B cell (primary cell): ENCODE data around the gene ICA1. TPM values are rescaled to one million over a fixed set of nuclear protein-coding genes. Genes with fewer than 3 reads are reported as not detected.

Source experiments
- ATAC-seq: fragments of 200-7000 bp; cut with Tn5 transposase; one replicate; pipeline ENCODE4 v1.10.0; 2021; ENCODE audit warnings: low read depth, mild to moderate bottlenecking, moderate number of reproducible peaks, moderate library complexity
- CTCF ChIA-PET: fragments of 350-600 bp; sonication (Branson Sonifier 250); formaldehyde crosslinking; loops from one replicate; lab custom pipeline; 2021; ENCODE audit warnings: antibody characterized with exemption, inconsistent platforms; lab: Charles Lee
- POLR2A ChIA-PET: fragments of 350-600 bp; sonication (Branson Sonifier 250); formaldehyde crosslinking; loops from one replicate; lab custom pipeline; 2021; ENCODE audit warnings: antibody characterized with exemption; lab: Charles Lee
- DNase-seq: peaks from one replicate; pipeline ENCODE4 v3.0.0; 2013
- H2AFZ ChIP-seq: 2 replicates; pipeline ENCODE4 v1.6.1; 2012; ENCODE audit warnings: mild to moderate bottlenecking, low read depth, low read length; ENCODE audit not compliant: insufficient read depth, poor library complexity, severe bottlenecking
- H3K27ac ChIP-seq, 2 donors: 1 replicate in 1 of 2; 2 replicates in 1 of 2; pipeline ENCODE4 v1.5.1; 2012 to 2013; ENCODE audit warnings: low read length in 2 of 2, mild to moderate bottlenecking in 2 of 2, moderate library complexity in 1 of 2
- H3K27me3 ChIP-seq, 4 experiments: fragments of 200-600 bp in 1 of 4; sonication (generic) in 1 of 4; replicated peaks in 1 of 4; 1 replicate in 2 of 4; 2 replicates in 2 of 4; pipeline versions ENCODE4 v1.6.1 to v1.7.0; 2013 to 2016; ENCODE audit warnings: low read length in 3 of 4, mild to moderate bottlenecking in 2 of 4, mixed read lengths in 1 of 4, moderate library complexity in 1 of 4; ENCODE audit not compliant: insufficient read depth in 4 of 4, control insufficient read depth in 3 of 4; ENCODE audit errors: control extremely low read depth in 1 of 4
- H3K36me3 ChIP-seq, 2 experiments: replicated peaks in 1 of 2; 1 replicate in 1 of 2; 2 replicates in 1 of 2; pipeline versions ENCODE4 v1.6.1 to v1.7.1; 2013; ENCODE audit warnings: low read length in 1 of 2; ENCODE audit not compliant: insufficient read depth in 2 of 2, control insufficient read depth in 1 of 2; ENCODE audit errors: control extremely low read depth in 1 of 2, extremely low read depth in 1 of 2
- H3K4me1 ChIP-seq, 2 donors: fragments of 200-600 bp in 1 of 2; sonication (generic) in 1 of 2; 1 replicate in 1 of 2; 2 replicates in 1 of 2; pipeline versions ENCODE4 v1.5.1 to v1.6.1; 2013 to 2017; ENCODE audit warnings: low read length in 2 of 2; ENCODE audit not compliant: control insufficient read depth in 2 of 2, insufficient read depth in 2 of 2
- H3K4me2 ChIP-seq: replicated peaks from 2 replicates; pipeline ENCODE3; 2012; ENCODE audit warnings: mild to moderate bottlenecking, low read depth, low read length; ENCODE audit not compliant: poor library complexity, severe bottlenecking
- H3K4me3 ChIP-seq, 5 experiments: fragments of 200-600 bp in 1 of 5; sonication (generic) in 1 of 5; 1 replicate in 3 of 5; 2 replicates in 2 of 5; pipeline versions ENCODE4 v1.5.1 to v1.7.0; 2011 to 2016; ENCODE audit warnings: low read length in 4 of 5, mild to moderate bottlenecking in 4 of 5, low read depth in 2 of 5, control low read depth in 1 of 5, moderate library complexity in 1 of 5; ENCODE audit not compliant: insufficient read depth in 1 of 5; ENCODE audit errors: control extremely low read depth in 1 of 5, extremely low read depth in 1 of 5
- H3K79me2 ChIP-seq: fragments of 200-600 bp; sonication (generic); one replicate; pipeline ENCODE4 v1.6.0; 2016; ENCODE audit warnings: low read length; ENCODE audit not compliant: control insufficient read depth, insufficient read depth
- H3K9ac ChIP-seq: fragments of 200-600 bp; sonication (generic); 2 replicates; pipeline ENCODE4 v1.6.1; 2017; ENCODE audit warnings: mild to moderate bottlenecking, low read length, moderate library complexity
- H3K9me3 ChIP-seq, 3 donors: one replicate each; pipeline versions ENCODE4 v1.6.1 to v1.7.1; 2013; ENCODE audit warnings: low read length in 2 of 3; ENCODE audit not compliant: control insufficient read depth in 2 of 3, insufficient read depth in 1 of 3; ENCODE audit errors: control extremely low read depth in 1 of 3
- H4K20me1 ChIP-seq: 2 replicates; pipeline ENCODE4 v1.6.0; 2012; ENCODE audit warnings: mild to moderate bottlenecking, low read length; ENCODE audit not compliant: insufficient read depth, control insufficient read depth, poor library complexity, severe bottlenecking
- H3K27ac Mint-ChIP-seq: one replicate; pipeline ENCODE4 v1.8.0; 2021; ENCODE audit warnings: mixed read lengths
- H3K27me3 Mint-ChIP-seq: one replicate; pipeline ENCODE4 v1.8.0; 2021; ENCODE audit warnings: mixed read lengths
- H3K4me1 Mint-ChIP-seq: one replicate; pipeline ENCODE4 v1.8.0; 2021; ENCODE audit warnings: mixed read lengths
- H3K4me3 Mint-ChIP-seq: one replicate; pipeline ENCODE4 v1.8.0; 2021; ENCODE audit warnings: mixed read lengths
- H3K9me3 Mint-ChIP-seq: one replicate; pipeline ENCODE4 v1.8.0; 2022; ENCODE audit warnings: mixed read lengths; ENCODE audit not compliant: insufficient read depth
- CTCF ChIP-seq: fragments of 200-600 bp; IDR thresholded peaks from one replicate; pipeline ENCODE4 v1.8.0; 2022; ENCODE audit warnings: antibody characterized with exemption, mild to moderate bottlenecking
- EZH2 ChIP-seq: IDR thresholded peaks from 2 replicates; pipeline ENCODE4 v1.6.1; 2012; ENCODE audit warnings: borderline replicate concordance, low read depth, mild to moderate bottlenecking, moderate library complexity, low read length; ENCODE audit not compliant: insufficient read depth, poor library complexity, severe bottlenecking
- WGBS: methylation state at CpG from one replicate; pipeline ENCODE4 v1.1.5; 2013; ENCODE audit warnings: missing lambda C conversion rate; ENCODE audit not compliant: insufficient coverage; 5-methylcytosine and 5-hydroxymethylcytosine counted together
- intact Hi-C: fragments of 100-400 bp; cut with micrococcal nuclease; formaldehyde crosslinking; loops from one replicate; pipeline ENCODE4 v1.10.0; 2022
- polyA plus RNA-seq: library from polyadenylated mRNA; depleted of rRNA; stranded (reverse); fragments of >200 nt; gene quantifications from 2 replicates; pipeline ENCODE4 v1.2.3, GENCODE V29; 2012
- total RNA-seq, 2 donors: library from RNA; stranded (reverse); fragments of 120-200 nt in 1 of 2; gene quantifications; 1 replicate in 1 of 2; 2 replicates in 1 of 2; pipeline versions ENCODE4 v1.2.3 to v1.2.4, GENCODE V29; 2013 to 2022

ICA1 gene
- total and polyA plus RNA-seq, 2 donors (not counting 1 experiment from before 2014, with no cell fraction given): 0.03 TPM; not detected in 1

DNA sequence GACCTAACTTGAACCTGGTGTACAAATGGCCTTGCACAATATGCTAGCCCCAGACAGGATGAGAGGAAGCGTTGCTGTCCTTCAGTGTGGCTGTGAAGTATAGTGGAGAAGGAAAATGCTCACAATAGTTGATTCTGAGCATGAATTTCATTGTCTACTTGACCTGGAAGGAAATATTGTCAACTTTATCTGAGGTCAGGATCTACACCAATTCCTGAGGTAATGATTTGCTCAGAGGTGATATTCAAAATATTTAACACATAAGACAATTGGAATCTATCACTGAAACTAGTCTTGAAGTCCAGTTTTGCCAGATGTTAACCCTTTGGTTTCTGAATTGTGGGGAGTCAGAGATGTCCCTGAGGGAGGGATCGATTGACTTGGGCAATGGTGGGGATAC, 20.9 kb upstream of the ICA1 start:
- DNase-seq (no peak), ATAC-seq (no peak)
- peaks cover 11% of the 10 kb centered on the region for H3K27me3 Mint-ChIP-seq
- H3K4me3 Mint-ChIP-seq: no peak overlapping the region
- Histone ChIP-seq H3K4me1 (no peaks in the 10 kb centered on the region), H2AFZ (no peak overlapping the region), H3K79me2 (no peaks in the 10 kb centered on the region), H3K4me2 (no peak overlapping the region), H3K36me3 (no peaks in the 10 kb centered on the region), H3K4me3 (no peak overlapping the region), H3K27ac (no peak overlapping the region), H4K20me1 (no peaks in the 10 kb centered on the region), H3K9ac (no peak overlapping the region), H3K9me3 (no peaks in the 10 kb centered on the region), H3K27me3 (no peaks in the 10 kb centered on the region)
- ChIA-PET CTCF (no interaction called here), POLR2A (no interaction called here)
- TF ChIP-seq CTCF (no peak), EZH2 (no peak)
- no peak overlapping the region for H3K27ac Mint-ChIP-seq
- 90% methylated on average over 2 of the region's 2 CpGs for WGBS
- H3K9me3 Mint-ChIP-seq: no peaks in the 10 kb centered on the region
- intact Hi-C loops: no loop called here
- no peaks in the 10 kb centered on the region for H3K4me1 Mint-ChIP-seq

DNA sequence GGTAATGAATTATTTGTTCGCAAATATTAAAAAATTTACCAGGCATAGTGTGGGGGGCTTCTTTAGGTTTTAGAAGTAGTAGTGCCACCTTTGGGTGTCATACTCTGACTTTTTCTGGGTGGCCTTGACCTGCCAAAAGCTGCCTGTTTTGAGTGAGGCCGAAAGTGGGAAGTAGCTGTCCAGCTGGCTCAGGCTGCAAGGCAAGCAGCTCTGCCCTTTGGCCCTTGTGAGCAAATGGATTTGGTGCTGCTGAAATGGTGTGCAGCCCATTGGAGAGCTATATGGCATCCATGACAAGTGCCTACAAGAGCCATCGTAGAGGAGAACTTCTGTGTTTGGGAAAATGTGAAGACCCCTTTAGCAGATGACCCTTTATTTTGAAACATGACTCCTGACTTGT, 20.2 kb upstream of the ICA1 start:
- no peak for ATAC-seq
- 89% methylated on average over 3 of the region's 3 CpGs for WGBS
- H2AFZ ChIP-seq: no peak overlapping the region
- H3K79me2 ChIP-seq: no peaks in the 10 kb centered on the region
- Mint-ChIP-seq H3K27me3 (peaks cover 14% of the 10 kb centered on the region), H3K4me1 (no peaks in the 10 kb centered on the region), H3K27ac (no peak overlapping the region), H3K4me3 (no peak overlapping the region), H3K9me3 (no peaks in the 10 kb centered on the region)
- H3K27ac ChIP-seq: no peak overlapping the region
- no peaks in the 10 kb centered on the region for H3K4me1 ChIP-seq
- no peaks in the 10 kb centered on the region for H3K9me3 ChIP-seq
- no peak for TF ChIP-seq CTCF
- no peak for TF ChIP-seq EZH2
- no peak for DNase-seq
- H3K27me3 ChIP-seq: no peaks in the 10 kb centered on the region
- no peak overlapping the region for H3K4me3 ChIP-seq
- no peak overlapping the region for H3K4me2 ChIP-seq
- no peaks in the 10 kb centered on the region for H4K20me1 ChIP-seq
- no peaks in the 10 kb centered on the region for H3K36me3 ChIP-seq
- CTCF ChIA-PET: no interaction called here
- no peak overlapping the region for H3K9ac ChIP-seq
- intact Hi-C loops: no loop called here
- POLR2A ChIA-PET: no interaction called here
